ENCODE measurements around the gene HELT.

DNA sequence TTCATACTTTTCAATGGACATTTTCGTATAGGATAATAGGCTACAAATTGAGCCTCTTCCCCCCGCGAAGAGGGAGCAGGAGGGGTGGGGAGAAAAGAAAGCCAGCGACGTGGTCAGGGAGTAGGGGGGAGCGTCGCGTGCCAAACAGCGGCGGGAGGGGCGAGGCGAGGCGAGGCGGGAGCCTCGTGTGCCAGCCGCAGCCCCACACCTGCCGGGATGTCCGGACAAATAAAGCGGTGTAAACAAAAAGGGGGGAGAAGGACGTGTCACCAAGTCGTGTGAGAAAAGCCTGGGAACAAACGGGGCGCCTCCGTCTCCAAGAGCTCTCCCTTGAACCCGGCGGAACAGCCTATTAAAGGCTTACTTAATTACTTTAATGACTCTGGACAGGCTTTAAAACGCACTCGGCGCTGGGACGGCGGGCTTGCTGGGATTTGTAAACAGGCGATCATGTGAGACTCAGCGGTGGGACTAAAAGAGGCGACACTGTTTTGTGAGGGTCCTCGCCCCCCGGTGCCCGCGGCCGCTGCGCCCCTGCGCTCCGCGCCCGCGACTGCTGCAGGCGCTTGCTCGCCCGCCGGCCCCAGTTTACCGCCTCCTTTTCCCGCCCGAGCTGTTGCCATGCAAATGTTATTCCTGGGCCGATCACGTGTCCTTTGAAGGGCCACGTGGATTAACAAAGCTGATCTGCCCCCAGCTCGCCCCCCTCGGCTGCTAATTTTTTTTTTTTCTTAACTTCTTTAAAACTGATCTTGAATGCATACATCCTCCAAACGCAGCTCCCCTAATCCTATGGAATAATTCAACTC lies at the start of gene HELT:
- TF ChIP-seq CEBPB (IDR thresholded peaks at IDR 0.05; ENCODE audit: low read depth, low read length) (no peak), CTCF (conservative IDR thresholded peaks at IDR 0.05; ENCODE audit: low read depth, low read length) (no peak), POLR2A (IDR thresholded peaks at IDR 0.05; ENCODE audit: low read depth, low read length) (no peak), FOS (IDR thresholded peaks at IDR 0.05; ENCODE audit: low read depth, low read length) (no peak), RCOR1 (IDR thresholded peaks at IDR 0.05; ENCODE audit: insufficient replicate concordance, low read length) (no peak), RAD21 (IDR thresholded peaks at IDR 0.05; ENCODE audit: low read length) (no peak), MXI1 (IDR thresholded peaks at IDR 0.05; ENCODE audit: borderline replicate concordance, low read depth, low read length) (no peak)
- TF ChIP-seq, protein P1, sequence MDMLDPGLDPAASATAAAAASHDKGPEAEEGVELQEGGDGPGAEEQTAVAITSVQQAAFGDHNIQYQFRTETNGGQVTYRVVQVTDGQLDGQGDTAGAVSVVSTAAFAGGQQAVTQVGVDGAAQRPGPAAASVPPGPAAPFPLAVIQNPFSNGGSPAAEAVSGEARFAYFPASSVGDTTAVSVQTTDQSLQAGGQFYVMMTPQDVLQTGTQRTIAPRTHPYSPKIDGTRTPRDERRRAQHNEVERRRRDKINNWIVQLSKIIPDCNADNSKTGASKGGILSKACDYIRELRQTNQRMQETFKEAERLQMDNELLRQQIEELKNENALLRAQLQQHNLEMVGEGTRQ (IDR thresholded peaks at IDR 0.05; ENCODE audit: low read depth, low read length), result no peak
